Smooth muscle cell of the coronary artery (primary cell): Measurements from ENCODE around the gene HACD1. TPM values are rescaled to one million over a fixed set of nuclear protein-coding genes. Genes with fewer than 3 reads are reported as not detected.

Experiments used
- total RNA-seq: library from RNA; depleted of rRNA; stranded (reverse); fragments of >200 nt; gene quantifications from 2 replicates; pipeline ENCODE4 v1.2.3, GENCODE V29; 2014; ENCODE audit warnings: low replicate concordance

HACD1 gene
- total RNA-seq, result 11.0 and 33.4 TPM in 2 replicates

GRCh38 chr10:17617031-17617911 is at the start of gene HACD1:
Gene HACD1 (minus strand): TSS chr10:17617374. CDS start chr10:17617339, 35 bp downstream.

DNA sequence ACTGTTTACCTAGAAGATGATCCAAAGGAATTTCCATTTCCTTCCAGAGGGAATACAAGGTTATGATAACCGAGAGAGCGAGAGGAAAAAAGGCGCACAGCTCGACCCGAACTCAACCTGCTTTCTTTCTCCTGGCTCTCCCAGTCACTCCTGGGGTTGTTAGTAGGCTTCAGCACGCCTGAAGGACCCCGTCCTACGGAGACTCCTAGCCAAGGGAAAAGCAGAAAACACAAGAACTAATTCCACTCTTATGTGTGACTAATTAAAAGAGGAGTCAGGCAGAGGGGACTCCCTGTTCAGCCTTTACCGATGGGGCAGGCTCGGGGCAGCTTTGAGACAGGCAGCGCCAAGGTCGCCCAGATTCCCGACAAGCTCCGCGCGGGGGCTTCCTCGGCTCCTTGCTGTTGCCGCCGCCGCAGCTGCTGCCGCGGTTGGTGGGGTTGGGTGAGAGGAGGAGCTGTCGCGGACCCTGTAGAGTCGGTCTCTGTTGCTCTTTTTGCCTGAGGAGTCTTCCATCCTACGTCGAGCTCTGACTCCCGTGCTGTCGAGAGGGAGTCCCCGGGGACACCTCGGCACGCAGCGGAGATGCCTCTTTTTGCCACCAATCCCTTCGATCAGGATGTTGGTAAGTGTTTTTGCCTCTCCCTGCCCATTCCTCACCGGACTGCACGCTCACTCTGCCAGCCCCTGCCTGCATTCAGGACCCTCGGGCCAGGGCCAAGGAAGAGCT is 26.7 kb upstream of the HACD1 start, which contains the start of gene STAM:
Gene STAM (plus strand): TSS at position 397 of the 730 bp plus-strand sequence. CDS start 189 bp downstream, at position 586.

Other genes with a start within 250 kb of the HACD1 start
- gene ST8SIA6, start 162.8 kb downstream of the HACD1 start, total RNA-seq, result 0.12 and 0.15 TPM in 2 replicates
- gene STAM, start 26.8 kb upstream of the HACD1 start, total RNA-seq, result 14.2 and 17.1 TPM in 2 replicates
- gene TMEM236, start 134.8 kb upstream of the HACD1 start, total RNA-seq, result under 0.01 TPM in 1 of 2 replicates, not detected in the other
- 0.12 TPM in 1 of 2 replicates, not detected in the other for gene MRC1, start 192.0 kb upstream of the HACD1 start, total RNA-seq